H1 (cell line): Measurements from ENCODE around the gene MMP15. TPM values are rescaled to one million over a fixed set of nuclear protein-coding genes. Genes with fewer than 3 reads are reported as not detected.
"Not testable (repeated sequence)": the region's sequence is repeated elsewhere in the genome, so short reads cannot be mapped to it uniquely, and the experiment has no call there.

Source experiments
- CTCF ChIA-PET: fragments of 300-600 bp; sonication (Branson Sonifier 250); formaldehyde crosslinking; loops from one replicate; lab custom pipeline; 2021; ENCODE audit not compliant: partially characterized antibody; lab: Charles Lee
- POLR2A ChIA-PET: fragments of 300-600 bp; sonication (Branson Sonifier 250); formaldehyde crosslinking; loops from one replicate; lab custom pipeline; 2021; ENCODE audit warnings: inconsistent platforms; ENCODE audit not compliant: partially characterized antibody; lab: Charles Lee
- DNase-seq, 2 experiments: peaks; one replicate each; pipeline versions ENCODE4 v3.0.0 to v3.0.0-alpha.2; 2010 to 2022; ENCODE audit warnings: low spot score in 2 of 2, low read depth in 1 of 2, mixed read lengths in 1 of 2
- FAIRE-seq: peaks from 2 replicates; lab custom pipeline; 2011; peaks lifted over from hg19 to GRCh38; lab: Jason Lieb, UNC
- H2AFZ ChIP-seq: 2 replicates; pipeline ENCODE4 v1.8.1; 2012; ENCODE audit warnings: low read length, inconsistent platforms
- H2AK5ac ChIP-seq: 2 replicates; pipeline ENCODE4 v1.6.1; 2013; ENCODE audit warnings: low read depth, low read length
- H2BK120ac ChIP-seq: replicated peaks from 2 replicates; pipeline ENCODE3; 2013; ENCODE audit warnings: low read depth, low read length, inconsistent platforms
- H2BK12ac ChIP-seq: 2 replicates; pipeline ENCODE4 v1.6.1; 2013; ENCODE audit warnings: low read depth, low read length
- H2BK15ac ChIP-seq: 2 replicates; pipeline ENCODE4 v1.6.1; 2013; ENCODE audit warnings: low read length
- H2BK20ac ChIP-seq: 2 replicates; pipeline ENCODE4 v1.6.1; 2013; ENCODE audit warnings: low read length
- H2BK5ac ChIP-seq: 2 replicates; pipeline ENCODE4 v1.6.1; 2013; ENCODE audit warnings: low read depth, low read length
- H3K14ac ChIP-seq: 2 replicates; pipeline ENCODE4 v1.6.1; 2013; ENCODE audit warnings: inconsistent platforms; ENCODE audit not compliant: insufficient read length
- H3K18ac ChIP-seq: 2 replicates; pipeline ENCODE4 v1.6.1; 2013; ENCODE audit warnings: low read length; ENCODE audit errors: extremely low read depth
- H3K23ac ChIP-seq: 2 replicates; pipeline ENCODE4 v1.6.1; 2013; ENCODE audit warnings: inconsistent platforms; ENCODE audit not compliant: insufficient read length
- H3K23me2 ChIP-seq: 2 replicates; pipeline ENCODE4 v1.6.1; 2013; ENCODE audit warnings: low read depth, low read length
- H3K27ac ChIP-seq: 2 replicates; pipeline ENCODE4 v1.6.1; 2011; ENCODE audit warnings: low read depth, low read length, inconsistent platforms
- H3K27me3 ChIP-seq, 4 experiments: replicated peaks in 1 of 4; 1 replicate in 1 of 4; 2 replicates in 3 of 4; pipeline versions ENCODE4 v1.6.1 to v1.8.1; 2011 to 2013; ENCODE audit warnings: low read length in 3 of 4, mild to moderate bottlenecking in 3 of 4, inconsistent platforms in 2 of 4, mixed read lengths in 2 of 4, moderate library complexity in 1 of 4; ENCODE audit not compliant: control insufficient read depth in 3 of 4, insufficient read depth in 3 of 4; ENCODE audit errors: extremely low read depth in 1 of 4
- H3K36me3 ChIP-seq, 4 experiments: 2 replicates each; pipeline versions ENCODE4 v1.6.1 to v1.8.1; 2011 to 2013; ENCODE audit warnings: mild to moderate bottlenecking in 4 of 4, low read length in 3 of 4, moderate library complexity in 2 of 4, control low read depth in 1 of 4, inconsistent platforms in 1 of 4; ENCODE audit not compliant: insufficient read depth in 4 of 4, control insufficient read depth in 2 of 4
- H3K4ac ChIP-seq: replicated peaks from 2 replicates; pipeline ENCODE3; 2013; ENCODE audit warnings: low read length, low read depth, mixed read lengths, inconsistent platforms; ENCODE audit not compliant: insufficient read length
- H3K4me1 ChIP-seq, 4 experiments: replicated peaks in 1 of 4; 1 replicate in 1 of 4; 2 replicates in 3 of 4; pipeline versions ENCODE4 v1.6.1 to v1.8.1; 2011 to 2013; ENCODE audit warnings: low read length in 3 of 4, inconsistent platforms in 2 of 4, mixed read lengths in 1 of 4; ENCODE audit not compliant: insufficient read depth in 4 of 4, control insufficient read depth in 3 of 4
- H3K4me2 ChIP-seq, 2 experiments: 2 replicates each; pipeline versions ENCODE4 v1.6.1 to v1.8.1; 2011 to 2013; ENCODE audit warnings: low read depth in 2 of 2, low read length in 2 of 2, control low read depth in 1 of 2, inconsistent platforms in 1 of 2, mild to moderate bottlenecking in 1 of 2; ENCODE audit not compliant: insufficient read depth in 1 of 2
- H3K4me3 ChIP-seq, 4 experiments: fragments of 200-600, 300-600 bp in 1 of 4; sonication (generic), shearing (Covaris generic), sonication (Bioruptor Twin) in 1 of 4; 2 replicates each; pipeline versions ENCODE4 v1.5.1 to v1.8.1; 2011 to 2016; ENCODE audit warnings: low read length in 4 of 4, low read depth in 3 of 4, control low read depth in 2 of 4, inconsistent platforms in 2 of 4, mild to moderate bottlenecking in 2 of 4, mixed read lengths in 1 of 4, moderate library complexity in 1 of 4; ENCODE audit not compliant: insufficient read depth in 2 of 4; ENCODE audit errors: extremely low read depth in 1 of 4
- H3K56ac ChIP-seq: replicated peaks from 2 replicates; pipeline ENCODE3; 2013; ENCODE audit warnings: low read depth, mild to moderate bottlenecking, mixed read lengths, low read length, inconsistent platforms; ENCODE audit not compliant: insufficient read length
- H3K79me1 ChIP-seq: 2 replicates; pipeline ENCODE4 v1.6.1; 2013; ENCODE audit warnings: low read depth, low read length, control low read depth
- H3K79me2 ChIP-seq, 2 experiments: 2 replicates each; pipeline versions ENCODE4 v1.6.1 to v1.8.1; 2012 to 2013; ENCODE audit warnings: low read length in 2 of 2, mild to moderate bottlenecking in 2 of 2, inconsistent platforms in 1 of 2; ENCODE audit not compliant: insufficient read depth in 2 of 2, control insufficient read depth in 1 of 2
- H3K9ac ChIP-seq, 4 experiments: replicated peaks in 1 of 4; 1 replicate in 1 of 4; 2 replicates in 3 of 4; pipeline versions ENCODE4 v1.6.1 to v1.8.1; 2011 to 2013; ENCODE audit warnings: low read depth in 3 of 4, low read length in 3 of 4, control low read depth in 2 of 4, mild to moderate bottlenecking in 2 of 4, moderate library complexity in 2 of 4, inconsistent platforms in 1 of 4; ENCODE audit errors: extremely low read depth in 1 of 4
- H3K9me3 ChIP-seq, 2 experiments: 2 replicates each; pipeline versions ENCODE4 v1.6.1 to v1.8.1; 2012 to 2013; ENCODE audit warnings: mild to moderate bottlenecking in 2 of 2, moderate library complexity in 2 of 2, control low read depth in 1 of 2, inconsistent platforms in 1 of 2, low read depth in 1 of 2, low read length in 1 of 2, mixed read lengths in 1 of 2; ENCODE audit not compliant: insufficient read depth in 2 of 2
- H4K20me1 ChIP-seq, 2 experiments: replicated peaks in 1 of 2; 2 replicates each; pipeline versions ENCODE3 to v1.8.1; 2011 to 2013; ENCODE audit warnings: inconsistent platforms in 2 of 2, low read length in 2 of 2, mild to moderate bottlenecking in 1 of 2; ENCODE audit not compliant: insufficient read depth in 2 of 2, control insufficient read depth in 1 of 2
- H4K5ac ChIP-seq: 2 replicates; pipeline ENCODE4 v1.6.1; 2013; ENCODE audit warnings: low read length, low read depth, mixed read lengths, inconsistent platforms; ENCODE audit not compliant: insufficient read length
- H4K8ac ChIP-seq: 2 replicates; pipeline ENCODE4 v1.8.0; 2013; ENCODE audit warnings: mild to moderate bottlenecking, moderate library complexity, low read length, inconsistent platforms; ENCODE audit not compliant: insufficient read depth; ENCODE audit errors: extremely low read depth
- H4K91ac ChIP-seq: replicated peaks from 2 replicates; pipeline ENCODE3; 2013; ENCODE audit warnings: low read length, mixed read lengths, inconsistent platforms; ENCODE audit not compliant: insufficient read length
- WGBS, 2 experiments: shearing (Covaris generic) in 1 of 2; methylation state at CpG; one replicate each; pipeline versions ENCODE4 v1.1.6 to v1.1.7; 2013 to 2015; ENCODE audit warnings: low lambda C conversion rate in 2 of 2, mixed read lengths in 2 of 2, inconsistent platforms in 1 of 2, low coverage in 1 of 2, missing lambda C conversion rate in 1 of 2; ENCODE audit not compliant: insufficient replicate concordance in 2 of 2, insufficient coverage in 1 of 2, insufficient read length in 1 of 2; ENCODE audit errors: extremely low coverage in 1 of 2, missing lambda C conversion rate in 1 of 2; 5-methylcytosine and 5-hydroxymethylcytosine counted together
- polyA plus RNA-seq, 7 experiments: library from polyadenylated mRNA; depleted of rRNA in 3 of 7; stranded (reverse) in 5 of 7; unstranded in 2 of 7; fragments of >200 nt in 5 of 7; fragments of 200-250 nt in 2 of 7; gene quantifications; 1 replicate in 5 of 7; 2 replicates in 1 of 7; 4 replicates in 1 of 7; pipeline versions ENCODE4 v1.2.1 to v1.2.3, GENCODE V29; 2011 to 2013; ENCODE audit warnings: missing spikeins in 2 of 7, mixed read lengths in 2 of 7
- total RNA-seq: library from RNA; stranded (reverse); fragmentation: NEBNext Ultra II Directional; extraction: Animal tissue kit (Norgen Biotek cat#: 25700); gene quantifications from 2 replicates; pipeline ENCODE4 v1.2.1, GENCODE V29; 2021

MMP15 gene
- total and polyA plus RNA-seq, 2 of the 8 experiments (the other 6 are each of a cell fraction or from before 2014, with no cell fraction given), result 38.5 to 42.2 TPM

DNA sequence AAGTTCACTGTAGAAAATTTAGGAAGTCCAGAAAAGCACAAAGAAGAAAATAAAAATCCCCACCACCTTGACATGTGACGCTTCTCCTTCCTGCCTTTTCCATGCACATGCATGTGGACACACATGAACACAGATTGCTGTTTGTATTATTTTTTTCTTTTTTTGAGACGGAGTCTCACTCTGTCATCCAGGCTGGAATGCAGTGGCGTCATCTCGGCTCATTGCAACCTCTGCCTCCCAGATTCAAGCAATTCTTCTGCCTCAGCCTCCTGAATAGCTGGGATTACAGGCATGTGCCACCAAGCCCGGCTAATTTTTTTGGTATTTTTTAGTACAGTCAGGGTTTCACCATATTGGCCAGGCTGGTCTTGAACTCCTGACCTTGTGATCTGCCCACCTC lies 55.1 kb downstream of the MMP15 start:
- H3K23ac ChIP-seq, H2BK120ac ChIP-seq, H3K14ac ChIP-seq, H3K4ac ChIP-seq, POLR2A ChIA-PET, H3K36me3 ChIP-seq, H3K27ac ChIP-seq, H3K4me3 ChIP-seq, H3K56ac ChIP-seq, FAIRE-seq, H3K79me1 ChIP-seq, H2BK15ac ChIP-seq, H2BK12ac ChIP-seq, DNase-seq, H4K5ac ChIP-seq, H3K4me1 ChIP-seq, H2BK5ac ChIP-seq, H2BK20ac ChIP-seq, H4K91ac ChIP-seq, H3K79me2 ChIP-seq, H2AK5ac ChIP-seq, H3K23me2 ChIP-seq, H3K27me3 ChIP-seq, H3K9ac ChIP-seq, H3K18ac ChIP-seq, H4K20me1 ChIP-seq, H3K4me2 ChIP-seq, H4K8ac ChIP-seq, H3K9me3 ChIP-seq, H2AFZ ChIP-seq: not testable (repeated sequence)
- 95% methylated on average over 5 of the region's 5 CpGs; no CpG with 5 or more reads in 1 of the 2 experiments for WGBS, 2 experiments
- CTCF ChIA-PET, result interaction anchor here (1.2 to 2.1 kb wide), 2 partner anchors 17 to 46 kb away, joined by 5 to 9 read pairs; no protein-coding TSS in a partner anchor
